H1 (cell line): Measurements from ENCODE around the gene UMODL1. TPM values are rescaled to one million over a fixed set of nuclear protein-coding genes. Genes with fewer than 3 reads are reported as not detected.

ENCODE experiments used
- CTCF ChIA-PET: fragments of 300-600 bp; sonication (Branson Sonifier 250); formaldehyde crosslinking; loops from one replicate; lab custom pipeline; 2021; ENCODE audit not compliant: partially characterized antibody; lab: Charles Lee
- POLR2A ChIA-PET: fragments of 300-600 bp; sonication (Branson Sonifier 250); formaldehyde crosslinking; loops from one replicate; lab custom pipeline; 2021; ENCODE audit warnings: inconsistent platforms; ENCODE audit not compliant: partially characterized antibody; lab: Charles Lee
- DNase-seq, 2 experiments: peaks; one replicate each; pipeline versions ENCODE4 v3.0.0 to v3.0.0-alpha.2; 2010 to 2022; ENCODE audit warnings: low spot score in 2 of 2, low read depth in 1 of 2, mixed read lengths in 1 of 2
- FAIRE-seq: peaks from 2 replicates; lab custom pipeline; 2011; peaks lifted over from hg19 to GRCh38; lab: Jason Lieb, UNC
- H2AFZ ChIP-seq: 2 replicates; pipeline ENCODE4 v1.8.1; 2012; ENCODE audit warnings: low read length, inconsistent platforms
- H2AK5ac ChIP-seq: 2 replicates; pipeline ENCODE4 v1.6.1; 2013; ENCODE audit warnings: low read depth, low read length
- H2BK120ac ChIP-seq: replicated peaks from 2 replicates; pipeline ENCODE3; 2013; ENCODE audit warnings: low read depth, low read length, inconsistent platforms
- H2BK12ac ChIP-seq: 2 replicates; pipeline ENCODE4 v1.6.1; 2013; ENCODE audit warnings: low read depth, low read length
- H2BK15ac ChIP-seq: 2 replicates; pipeline ENCODE4 v1.6.1; 2013; ENCODE audit warnings: low read length
- H2BK20ac ChIP-seq: 2 replicates; pipeline ENCODE4 v1.6.1; 2013; ENCODE audit warnings: low read length
- H2BK5ac ChIP-seq: 2 replicates; pipeline ENCODE4 v1.6.1; 2013; ENCODE audit warnings: low read depth, low read length
- H3K14ac ChIP-seq: 2 replicates; pipeline ENCODE4 v1.6.1; 2013; ENCODE audit warnings: inconsistent platforms; ENCODE audit not compliant: insufficient read length
- H3K18ac ChIP-seq: 2 replicates; pipeline ENCODE4 v1.6.1; 2013; ENCODE audit warnings: low read length; ENCODE audit errors: extremely low read depth
- H3K23ac ChIP-seq: 2 replicates; pipeline ENCODE4 v1.6.1; 2013; ENCODE audit warnings: inconsistent platforms; ENCODE audit not compliant: insufficient read length
- H3K23me2 ChIP-seq: 2 replicates; pipeline ENCODE4 v1.6.1; 2013; ENCODE audit warnings: low read depth, low read length
- H3K27ac ChIP-seq: 2 replicates; pipeline ENCODE4 v1.6.1; 2011; ENCODE audit warnings: low read depth, low read length, inconsistent platforms
- H3K27me3 ChIP-seq, 4 experiments: replicated peaks in 1 of 4; 1 replicate in 1 of 4; 2 replicates in 3 of 4; pipeline versions ENCODE4 v1.6.1 to v1.8.1; 2011 to 2013; ENCODE audit warnings: low read length in 3 of 4, mild to moderate bottlenecking in 3 of 4, inconsistent platforms in 2 of 4, mixed read lengths in 2 of 4, moderate library complexity in 1 of 4; ENCODE audit not compliant: control insufficient read depth in 3 of 4, insufficient read depth in 3 of 4; ENCODE audit errors: extremely low read depth in 1 of 4
- H3K36me3 ChIP-seq, 4 experiments: 2 replicates each; pipeline versions ENCODE4 v1.6.1 to v1.8.1; 2011 to 2013; ENCODE audit warnings: mild to moderate bottlenecking in 4 of 4, low read length in 3 of 4, moderate library complexity in 2 of 4, control low read depth in 1 of 4, inconsistent platforms in 1 of 4; ENCODE audit not compliant: insufficient read depth in 4 of 4, control insufficient read depth in 2 of 4
- H3K4ac ChIP-seq: replicated peaks from 2 replicates; pipeline ENCODE3; 2013; ENCODE audit warnings: low read length, low read depth, mixed read lengths, inconsistent platforms; ENCODE audit not compliant: insufficient read length
- H3K4me1 ChIP-seq, 4 experiments: replicated peaks in 1 of 4; 1 replicate in 1 of 4; 2 replicates in 3 of 4; pipeline versions ENCODE4 v1.6.1 to v1.8.1; 2011 to 2013; ENCODE audit warnings: low read length in 3 of 4, inconsistent platforms in 2 of 4, mixed read lengths in 1 of 4; ENCODE audit not compliant: insufficient read depth in 4 of 4, control insufficient read depth in 3 of 4
- H3K4me2 ChIP-seq, 2 experiments: 2 replicates each; pipeline versions ENCODE4 v1.6.1 to v1.8.1; 2011 to 2013; ENCODE audit warnings: low read depth in 2 of 2, low read length in 2 of 2, control low read depth in 1 of 2, inconsistent platforms in 1 of 2, mild to moderate bottlenecking in 1 of 2; ENCODE audit not compliant: insufficient read depth in 1 of 2
- H3K4me3 ChIP-seq, 4 experiments: fragments of 200-600, 300-600 bp in 1 of 4; sonication (generic), shearing (Covaris generic), sonication (Bioruptor Twin) in 1 of 4; 2 replicates each; pipeline versions ENCODE4 v1.5.1 to v1.8.1; 2011 to 2016; ENCODE audit warnings: low read length in 4 of 4, low read depth in 3 of 4, control low read depth in 2 of 4, inconsistent platforms in 2 of 4, mild to moderate bottlenecking in 2 of 4, mixed read lengths in 1 of 4, moderate library complexity in 1 of 4; ENCODE audit not compliant: insufficient read depth in 2 of 4; ENCODE audit errors: extremely low read depth in 1 of 4
- H3K56ac ChIP-seq: replicated peaks from 2 replicates; pipeline ENCODE3; 2013; ENCODE audit warnings: low read depth, mild to moderate bottlenecking, mixed read lengths, low read length, inconsistent platforms; ENCODE audit not compliant: insufficient read length
- H3K79me1 ChIP-seq: 2 replicates; pipeline ENCODE4 v1.6.1; 2013; ENCODE audit warnings: low read depth, low read length, control low read depth
- H3K79me2 ChIP-seq, 2 experiments: 2 replicates each; pipeline versions ENCODE4 v1.6.1 to v1.8.1; 2012 to 2013; ENCODE audit warnings: low read length in 2 of 2, mild to moderate bottlenecking in 2 of 2, inconsistent platforms in 1 of 2; ENCODE audit not compliant: insufficient read depth in 2 of 2, control insufficient read depth in 1 of 2
- H3K9ac ChIP-seq, 4 experiments: replicated peaks in 1 of 4; 1 replicate in 1 of 4; 2 replicates in 3 of 4; pipeline versions ENCODE4 v1.6.1 to v1.8.1; 2011 to 2013; ENCODE audit warnings: low read depth in 3 of 4, low read length in 3 of 4, control low read depth in 2 of 4, mild to moderate bottlenecking in 2 of 4, moderate library complexity in 2 of 4, inconsistent platforms in 1 of 4; ENCODE audit errors: extremely low read depth in 1 of 4
- H3K9me3 ChIP-seq, 2 experiments: 2 replicates each; pipeline versions ENCODE4 v1.6.1 to v1.8.1; 2012 to 2013; ENCODE audit warnings: mild to moderate bottlenecking in 2 of 2, moderate library complexity in 2 of 2, control low read depth in 1 of 2, inconsistent platforms in 1 of 2, low read depth in 1 of 2, low read length in 1 of 2, mixed read lengths in 1 of 2; ENCODE audit not compliant: insufficient read depth in 2 of 2
- H4K20me1 ChIP-seq, 2 experiments: replicated peaks in 1 of 2; 2 replicates each; pipeline versions ENCODE3 to v1.8.1; 2011 to 2013; ENCODE audit warnings: inconsistent platforms in 2 of 2, low read length in 2 of 2, mild to moderate bottlenecking in 1 of 2; ENCODE audit not compliant: insufficient read depth in 2 of 2, control insufficient read depth in 1 of 2
- H4K5ac ChIP-seq: 2 replicates; pipeline ENCODE4 v1.6.1; 2013; ENCODE audit warnings: low read length, low read depth, mixed read lengths, inconsistent platforms; ENCODE audit not compliant: insufficient read length
- H4K8ac ChIP-seq: 2 replicates; pipeline ENCODE4 v1.8.0; 2013; ENCODE audit warnings: mild to moderate bottlenecking, moderate library complexity, low read length, inconsistent platforms; ENCODE audit not compliant: insufficient read depth; ENCODE audit errors: extremely low read depth
- H4K91ac ChIP-seq: replicated peaks from 2 replicates; pipeline ENCODE3; 2013; ENCODE audit warnings: low read length, mixed read lengths, inconsistent platforms; ENCODE audit not compliant: insufficient read length
- CHD1 ChIP-seq: IDR thresholded peaks from 2 replicates; pipeline ENCODE4 v1.6.1; 2012; ENCODE audit warnings: low read depth, low read length, improper control_type of control experiment
- TAF1 ChIP-seq: IDR thresholded peaks from 2 replicates; pipeline ENCODE4 v1.6.1; 2011; ENCODE audit warnings: mild to moderate bottlenecking, low read depth, low read length
- WGBS, 2 experiments: shearing (Covaris generic) in 1 of 2; methylation state at CpG; one replicate each; pipeline versions ENCODE4 v1.1.6 to v1.1.7; 2013 to 2015; ENCODE audit warnings: low lambda C conversion rate in 2 of 2, mixed read lengths in 2 of 2, inconsistent platforms in 1 of 2, low coverage in 1 of 2, missing lambda C conversion rate in 1 of 2; ENCODE audit not compliant: insufficient replicate concordance in 2 of 2, insufficient coverage in 1 of 2, insufficient read length in 1 of 2; ENCODE audit errors: extremely low coverage in 1 of 2, missing lambda C conversion rate in 1 of 2; 5-methylcytosine and 5-hydroxymethylcytosine counted together
- polyA plus RNA-seq, 7 experiments: library from polyadenylated mRNA; depleted of rRNA in 3 of 7; stranded (reverse) in 5 of 7; unstranded in 2 of 7; fragments of >200 nt in 5 of 7; fragments of 200-250 nt in 2 of 7; gene quantifications; 1 replicate in 5 of 7; 2 replicates in 1 of 7; 4 replicates in 1 of 7; pipeline versions ENCODE4 v1.2.1 to v1.2.3, GENCODE V29; 2011 to 2013; ENCODE audit warnings: missing spikeins in 2 of 7, mixed read lengths in 2 of 7
- total RNA-seq: library from RNA; stranded (reverse); fragmentation: NEBNext Ultra II Directional; extraction: Animal tissue kit (Norgen Biotek cat#: 25700); gene quantifications from 2 replicates; pipeline ENCODE4 v1.2.1, GENCODE V29; 2021

Gene UMODL1
- total and polyA plus RNA-seq, 2 of the 8 experiments (the other 6 are each of a cell fraction or from before 2014, with no cell fraction given): not detected

DNA sequence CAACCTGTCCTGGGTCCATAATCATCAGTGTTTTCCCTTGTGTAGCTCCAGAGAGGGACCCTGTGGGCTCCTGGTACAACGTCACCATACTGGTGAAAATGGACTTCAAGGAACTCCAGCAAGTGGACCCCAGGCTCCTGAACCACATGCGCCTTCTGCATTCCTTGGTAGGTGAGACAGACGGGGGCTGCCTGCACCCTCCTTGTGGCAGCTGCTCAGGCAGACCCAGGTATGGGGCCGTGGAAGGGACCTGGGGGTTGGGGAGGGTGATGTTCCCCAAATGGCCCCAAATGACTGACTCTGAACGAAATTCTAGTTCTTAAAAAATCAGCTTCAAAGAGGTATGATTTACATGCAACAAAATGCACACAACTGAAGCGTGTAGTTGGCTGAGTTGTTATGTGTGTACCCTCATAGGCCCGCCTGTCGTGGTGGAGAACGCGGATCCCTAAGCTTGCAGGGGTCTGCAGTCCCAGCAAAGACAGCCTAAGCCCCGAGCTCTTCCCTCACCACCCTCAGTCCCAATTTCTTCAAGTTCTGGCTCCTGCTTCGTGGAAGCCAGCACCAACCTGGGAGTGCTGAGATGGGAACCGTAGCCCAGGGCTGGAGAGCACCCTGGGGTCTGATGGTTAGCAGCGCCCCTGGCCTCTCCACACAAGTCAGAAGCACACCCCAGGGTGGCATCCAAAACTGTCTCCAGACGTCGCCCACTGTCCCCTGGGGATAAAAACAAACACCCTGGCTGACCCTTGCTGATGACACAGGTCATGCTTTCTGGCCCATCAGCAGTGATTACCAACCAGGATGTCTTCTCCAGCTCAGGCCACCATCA lies 14.3 kb downstream of the UMODL1 start:
- WGBS, 2 experiments: 93% methylated on average over 15 of the region's 16 CpGs; no CpG with 5 or more reads in 1 of the 2 experiments
- no peak overlapping the region for H2BK5ac ChIP-seq
- H3K56ac ChIP-seq: no peak overlapping the region
- H2BK12ac ChIP-seq: no peak overlapping the region
- H4K20me1 ChIP-seq: no peaks in the 10 kb centered on the region
- TF ChIP-seq TAF1 (no peak), CHD1 (no peak)
- CTCF ChIA-PET: interaction anchor here (0.8 to 3.4 kb wide), 4 partner anchors 11 to 63 kb away, joined by 3 to 20 read pairs (median 3); no protein-coding TSS in a partner anchor
- H3K9me3 ChIP-seq: no peaks in the 10 kb centered on the region
- no peak overlapping the region for H4K5ac ChIP-seq
- DNase-seq (no peak), FAIRE-seq (no peak)
- no peaks in the 10 kb centered on the region for H3K36me3 ChIP-seq
- no peak overlapping the region; the same call in 1 of the 2 replicates for H4K8ac ChIP-seq
- no peaks in the 10 kb centered on the region for H3K4me1 ChIP-seq
- H2BK20ac ChIP-seq: no peak overlapping the region
- no peak overlapping the region for H3K4me2 ChIP-seq
- no peak overlapping the region for H4K91ac ChIP-seq
- no peak overlapping the region for H3K14ac ChIP-seq
- no peaks in the 10 kb centered on the region for H3K23me2 ChIP-seq
- no peak overlapping the region for H3K18ac ChIP-seq
- H3K4me3 ChIP-seq: no peak overlapping the region
- no peak overlapping the region for H3K9ac ChIP-seq
- H3K4ac ChIP-seq: no peak overlapping the region
- H3K23ac ChIP-seq: no peak overlapping the region
- H2BK120ac ChIP-seq: no peak overlapping the region
- H2BK15ac ChIP-seq: no peak overlapping the region
- no peak overlapping the region for H2AK5ac ChIP-seq
- no peak overlapping the region for H3K27ac ChIP-seq
- POLR2A ChIA-PET: interaction anchor here (0.6 kb wide), 1 partner anchor 9 kb away, joined by 3 read pairs; no protein-coding TSS in a partner anchor
- no peaks in the 10 kb centered on the region for H3K79me1 ChIP-seq
- no peaks in the 10 kb centered on the region for H3K79me2 ChIP-seq
- no peak overlapping the region for H2AFZ ChIP-seq
- H3K27me3 ChIP-seq: no peaks in the 10 kb centered on the region
